GM21360 (cell line): ENCODE measurements around the gene CLASP1.
"Not testable (repeated sequence)": the region's sequence is repeated elsewhere in the genome, so short reads cannot be mapped to it uniquely, and the experiment has no call there.

Source experiments
- ATAC-seq: cut with Tn5 transposase; IDR thresholded peaks from one replicate; pipeline ENCODE4 v1.9.1; 2021; ENCODE audit warnings: mild to moderate bottlenecking, moderate library complexity; ENCODE audit not compliant: unreplicated experiment

Gene CLASP1

GRCh38 chr2:121297866-121298265 is 351.4 kb downstream of the CLASP1 start:
- ATAC-seq: not testable (repeated sequence)

GRCh38 chr2:121297217-121297830 is 351.9 kb downstream of the CLASP1 start:
- no peak for ATAC-seq

GRCh38 chr2:121295911-121296650 is 353.2 kb downstream of the CLASP1 start:
- no peak for ATAC-seq

- no peak for ATAC-seq
Observed at GRCh38 chr2:121294881-121295840, 354.1 kb downstream of the CLASP1 start.

- ATAC-seq: no peak
Observed at GRCh38 chr2:121293450-121294325, 355.6 kb downstream of the CLASP1 start.

GRCh38 chr2:121291251-121291580 is 358.0 kb downstream of the CLASP1 start:
- no peak for ATAC-seq

GRCh38 chr2:121289271-121289670 is 360.0 kb downstream of the CLASP1 start:
- no peak for ATAC-seq

GRCh38 chr2:121288454-121289231 is 360.6 kb downstream of the CLASP1 start:
- ATAC-seq: no peak

GRCh38 chr2:121287956-121288355 is 361.3 kb downstream of the CLASP1 start:
- no peak for ATAC-seq
